Measurements from ENCODE around the gene CFDP1.

CFDP1 gene

DNA sequence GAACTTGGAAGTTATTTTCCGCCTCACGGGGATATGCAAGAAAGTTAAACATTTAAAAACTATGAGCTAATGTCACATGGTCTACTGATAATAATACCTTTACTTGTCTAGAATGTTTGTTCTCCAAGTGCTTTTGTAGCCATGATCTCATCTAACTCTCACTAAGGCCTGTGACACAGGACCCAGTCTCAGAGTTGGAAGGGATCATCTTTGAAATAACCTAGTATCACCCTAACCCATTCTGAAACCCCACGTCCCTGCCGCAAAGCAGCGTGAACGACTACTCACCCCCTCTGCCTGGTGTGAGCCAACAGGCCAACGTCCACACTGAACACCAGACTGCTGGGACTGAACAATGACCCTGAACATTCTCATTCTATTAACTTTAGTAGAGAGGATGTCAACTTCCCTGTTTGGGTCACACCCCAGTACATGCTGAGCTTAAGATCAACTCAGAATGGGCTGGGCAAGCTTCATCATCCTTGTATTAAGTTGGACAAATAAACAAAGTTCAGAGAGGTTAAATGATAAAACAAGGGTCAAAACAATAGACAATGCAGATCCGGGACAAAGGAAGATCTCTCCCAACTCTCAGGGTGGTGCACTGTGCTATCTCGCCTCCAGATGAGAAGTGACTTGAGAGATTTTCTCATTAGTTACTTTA is 127.1 kb downstream of the CFDP1 start:
- TF ChIP-seq EZH2phosphoT487 (IDR thresholded peaks at IDR 0.05; ENCODE audit: borderline replicate concordance), result no peak
- TF ChIP-seq, protein P1, sequence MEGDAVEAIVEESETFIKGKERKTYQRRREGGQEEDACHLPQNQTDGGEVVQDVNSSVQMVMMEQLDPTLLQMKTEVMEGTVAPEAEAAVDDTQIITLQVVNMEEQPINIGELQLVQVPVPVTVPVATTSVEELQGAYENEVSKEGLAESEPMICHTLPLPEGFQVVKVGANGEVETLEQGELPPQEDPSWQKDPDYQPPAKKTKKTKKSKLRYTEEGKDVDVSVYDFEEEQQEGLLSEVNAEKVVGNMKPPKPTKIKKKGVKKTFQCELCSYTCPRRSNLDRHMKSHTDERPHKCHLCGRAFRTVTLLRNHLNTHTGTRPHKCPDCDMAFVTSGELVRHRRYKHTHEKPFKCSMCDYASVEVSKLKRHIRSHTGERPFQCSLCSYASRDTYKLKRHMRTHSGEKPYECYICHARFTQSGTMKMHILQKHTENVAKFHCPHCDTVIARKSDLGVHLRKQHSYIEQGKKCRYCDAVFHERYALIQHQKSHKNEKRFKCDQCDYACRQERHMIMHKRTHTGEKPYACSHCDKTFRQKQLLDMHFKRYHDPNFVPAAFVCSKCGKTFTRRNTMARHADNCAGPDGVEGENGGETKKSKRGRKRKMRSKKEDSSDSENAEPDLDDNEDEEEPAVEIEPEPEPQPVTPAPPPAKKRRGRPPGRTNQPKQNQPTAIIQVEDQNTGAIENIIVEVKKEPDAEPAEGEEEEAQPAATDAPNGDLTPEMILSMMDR (conservative IDR thresholded peaks at IDR 0.05; ENCODE audit: low read length), result no peak
- peaks cover 33% of the 10 kb centered on the region for H3K4me1 ChIP-seq (ENCODE audit: insufficient read depth, low read length, poor library complexity, severe bottlenecking)
- no peaks in the 10 kb centered on the region for H3K79me2 ChIP-seq (ENCODE audit: insufficient read depth, low read length)
- H3K36me3 ChIP-seq (ENCODE audit: insufficient read depth, low read length), result peaks cover 5% of the 10 kb centered on the region; the same call in 1 of the 2 replicates
- H3K9ac ChIP-seq (ENCODE audit: low read depth, low read length, poor library complexity, severe bottlenecking), result peak overlapping the region; percentile 65
- H3F3A ChIP-seq (ENCODE audit: low read depth), result peaks cover 9% of the 10 kb centered on the region; the same call in 1 of the 2 replicates
- H4K20me1 ChIP-seq (ENCODE audit: insufficient read depth, low read length, poor library complexity, severe bottlenecking), result no peaks in the 10 kb centered on the region
- H2AFZ ChIP-seq (ENCODE audit: low read length), result no peak overlapping the region
- H3K4me3 ChIP-seq (ENCODE audit: low read length, poor library complexity, severe bottlenecking), result peak overlapping the region; percentile 55
- no peaks in the 10 kb centered on the region for H3K9me2 ChIP-seq (replicated peaks; ENCODE audit: low read depth, low read length)
- no peaks in the 10 kb centered on the region for H3K9me3 ChIP-seq (ENCODE audit: insufficient read depth, low read depth, low read length)
- peak overlapping the region; percentile 78 for H3K4me2 ChIP-seq (ENCODE audit: low read depth, low read length, poor library complexity, severe bottlenecking)
- no peaks in the 10 kb centered on the region for H3K27me3 ChIP-seq (ENCODE audit: insufficient read depth, low read length, poor library complexity, severe bottlenecking)

DNA sequence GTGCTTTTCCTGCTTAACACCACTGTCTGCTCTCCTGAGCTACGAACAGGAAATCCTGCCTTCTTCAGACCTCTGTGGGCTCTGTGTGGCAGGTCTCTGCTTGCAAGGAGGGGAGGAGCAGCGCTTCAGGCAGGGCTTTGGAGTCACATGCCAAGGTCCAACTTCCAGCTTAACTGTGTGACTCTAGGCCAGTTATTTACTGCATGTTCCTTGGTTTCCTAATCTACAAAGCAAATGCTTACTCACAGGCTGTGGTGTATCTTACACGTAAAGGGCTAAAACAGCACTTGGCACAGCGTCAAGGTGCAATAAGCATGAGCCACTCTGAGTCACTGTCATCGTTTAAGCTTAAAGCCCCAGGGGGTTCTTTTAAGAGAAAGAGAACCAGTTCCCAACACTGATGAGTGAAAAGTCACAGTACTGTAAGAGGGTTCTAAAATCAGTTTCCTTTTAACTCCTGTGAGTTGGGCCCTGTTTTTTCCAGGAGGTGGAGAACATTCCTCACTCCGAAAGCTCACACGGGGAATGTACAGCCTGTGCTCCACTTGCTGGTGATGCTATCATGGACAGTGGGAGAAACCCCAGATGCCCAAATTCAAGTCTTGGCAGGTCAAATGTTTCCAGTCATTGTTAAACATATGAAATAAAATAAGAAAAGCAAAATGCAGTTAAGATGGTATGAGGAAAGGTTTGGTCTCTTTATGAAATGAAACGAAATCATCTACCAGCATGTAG is 127.8 kb downstream of the CFDP1 start:
- peak overlapping the region; percentile 68 for H3K9ac ChIP-seq (ENCODE audit: low read depth, low read length, poor library complexity, severe bottlenecking)
- peak overlapping the region; percentile 55 for H3K4me3 ChIP-seq (ENCODE audit: low read length, poor library complexity, severe bottlenecking)
- H3K79me2 ChIP-seq (ENCODE audit: insufficient read depth, low read length), result no peaks in the 10 kb centered on the region
- H3K4me2 ChIP-seq (ENCODE audit: low read depth, low read length, poor library complexity, severe bottlenecking), result peak overlapping the region; percentile 78
- no peaks in the 10 kb centered on the region for H4K20me1 ChIP-seq (ENCODE audit: insufficient read depth, low read length, poor library complexity, severe bottlenecking)
- H3K36me3 ChIP-seq (ENCODE audit: insufficient read depth, low read length), result peaks cover 5% of the 10 kb centered on the region; the same call in 1 of the 2 replicates
- peak overlapping the region; percentile 56; the same call in 1 of the 2 replicates for H2AFZ ChIP-seq (ENCODE audit: low read length)
- no peaks in the 10 kb centered on the region for H3K27me3 ChIP-seq (ENCODE audit: insufficient read depth, low read length, poor library complexity, severe bottlenecking)
- H3K4me1 ChIP-seq (ENCODE audit: insufficient read depth, low read length, poor library complexity, severe bottlenecking), result peaks cover 33% of the 10 kb centered on the region
- no peaks in the 10 kb centered on the region for H3K9me2 ChIP-seq (replicated peaks; ENCODE audit: low read depth, low read length)
- TF ChIP-seq, protein P1 (conservative IDR thresholded peaks at IDR 0.05; ENCODE audit: low read length), result no peak
- peaks cover 9% of the 10 kb centered on the region; the same call in 1 of the 2 replicates for H3F3A ChIP-seq (ENCODE audit: low read depth)
- H3K9me3 ChIP-seq (ENCODE audit: insufficient read depth, low read depth, low read length), result no peaks in the 10 kb centered on the region

DNA sequence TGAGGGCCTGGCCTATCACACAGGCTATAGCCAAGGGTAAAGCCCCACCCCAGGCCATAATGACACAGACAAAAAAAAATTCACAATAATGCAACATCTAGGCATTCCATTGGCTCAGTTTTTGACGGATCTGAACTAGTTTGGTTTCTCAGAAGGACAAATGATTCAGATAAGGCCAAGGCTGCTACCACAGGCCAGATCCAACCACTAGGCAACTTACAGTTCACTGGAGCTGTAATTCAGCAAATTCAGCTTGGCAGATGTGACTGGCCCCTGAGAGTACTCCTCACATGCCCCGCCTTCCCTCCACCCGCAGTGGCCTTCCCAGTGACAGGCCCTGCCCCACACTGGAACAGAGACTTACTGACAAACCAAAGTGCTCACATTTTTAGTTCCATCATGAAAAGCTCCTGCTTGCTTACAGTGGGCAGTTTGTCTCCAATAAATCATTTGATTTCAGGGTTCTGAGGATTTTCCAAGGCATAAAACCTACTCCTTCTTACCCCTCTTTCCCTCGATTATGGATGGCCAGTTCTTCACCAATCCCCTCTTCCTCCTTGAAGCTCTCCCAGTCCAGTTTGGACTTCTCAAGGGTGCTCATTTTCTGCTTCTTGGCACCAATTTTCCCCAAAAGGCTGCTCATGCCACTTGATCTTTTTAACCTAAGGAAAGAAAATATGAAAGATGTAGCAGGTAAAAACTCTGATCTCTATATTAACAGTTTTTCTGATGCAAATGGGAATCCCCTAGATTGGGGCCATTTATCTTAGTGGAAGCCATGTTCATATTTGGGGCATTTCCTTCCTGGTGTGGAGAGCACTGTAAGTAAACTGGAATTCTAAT is 128.6 kb downstream of the CFDP1 start:
- Histone ChIP-seq H3K27me3 (ENCODE audit: insufficient read depth, low read length, poor library complexity, severe bottlenecking) (no peaks in the 10 kb centered on the region), H3K9ac (ENCODE audit: low read depth, low read length, poor library complexity, severe bottlenecking) (peak overlapping the region; percentile 68), H3K4me3 (ENCODE audit: low read length, poor library complexity, severe bottlenecking) (peak overlapping the region; percentile 55), H2AFZ (ENCODE audit: low read length) (no peak overlapping the region), H3K9me3 (ENCODE audit: insufficient read depth, low read depth, low read length) (no peaks in the 10 kb centered on the region), H3F3A (ENCODE audit: low read depth) (peaks cover 9% of the 10 kb centered on the region; the same call in 1 of the 2 replicates), H3K79me2 (ENCODE audit: insufficient read depth, low read length) (no peaks in the 10 kb centered on the region), H4K20me1 (ENCODE audit: insufficient read depth, low read length, poor library complexity, severe bottlenecking) (no peaks in the 10 kb centered on the region), H3K36me3 (ENCODE audit: insufficient read depth, low read length) (peaks cover 5% of the 10 kb centered on the region; the same call in 1 of the 2 replicates), H3K9me2 (replicated peaks; ENCODE audit: low read depth, low read length) (no peaks in the 10 kb centered on the region), H3K4me1 (ENCODE audit: insufficient read depth, low read length, poor library complexity, severe bottlenecking) (peaks cover 33% of the 10 kb centered on the region), H3K4me2 (ENCODE audit: low read depth, low read length, poor library complexity, severe bottlenecking) (peak overlapping the region; percentile 78)
- TF ChIP-seq, protein P1 (conservative IDR thresholded peaks at IDR 0.05; ENCODE audit: low read length), result no peak
- no peak for TF ChIP-seq EZH2phosphoT487 (IDR thresholded peaks at IDR 0.05; ENCODE audit: borderline replicate concordance)

Measured in Loucy (cell line).